Skeletal muscle satellite cell (primary cell): ENCODE measurements around the gene ADAMTS19.

Experiments
- H3K27me3 ChIP-seq: 2 replicates; pipeline ENCODE4 v1.7.0; 2013; ENCODE audit warnings: low read length; ENCODE audit not compliant: control insufficient read depth, insufficient read depth
- H3K36me3 ChIP-seq: 2 replicates; pipeline ENCODE4 v1.7.0; 2013; ENCODE audit warnings: mild to moderate bottlenecking, control low read depth, low read length; ENCODE audit not compliant: insufficient read depth
- H3K4me1 ChIP-seq: 2 replicates; pipeline ENCODE4 v1.7.0; 2013; ENCODE audit warnings: low read length; ENCODE audit not compliant: control insufficient read depth, insufficient read depth
- H3K4me2 ChIP-seq: 2 replicates; pipeline ENCODE4 v1.7.0; 2013; ENCODE audit warnings: mild to moderate bottlenecking, low read length
- H3K4me3 ChIP-seq: 2 replicates; pipeline ENCODE4 v1.7.0; 2013; ENCODE audit warnings: low read length
- H3K9ac ChIP-seq: 2 replicates; pipeline ENCODE4 v1.7.0; 2013; ENCODE audit warnings: mild to moderate bottlenecking, low read depth, low read length, moderate library complexity
- H3K9me3 ChIP-seq: replicated peaks from 2 replicates; pipeline ENCODE4 v1.7.0; 2013; ENCODE audit warnings: mild to moderate bottlenecking, control low read depth, low read length

The ADAMTS19 gene

GRCh38 chr5:129476751-129477150, 16.7 kb downstream of the ADAMTS19 start:
- Histone ChIP-seq H3K9ac (no peak overlapping the region), H3K9me3 (no peaks in the 10 kb centered on the region), H3K36me3 (no peaks in the 10 kb centered on the region), H3K27me3 (no peaks in the 10 kb centered on the region), H3K4me3 (no peak overlapping the region), H3K4me1 (no peaks in the 10 kb centered on the region), H3K4me2 (no peak overlapping the region)

DNA sequence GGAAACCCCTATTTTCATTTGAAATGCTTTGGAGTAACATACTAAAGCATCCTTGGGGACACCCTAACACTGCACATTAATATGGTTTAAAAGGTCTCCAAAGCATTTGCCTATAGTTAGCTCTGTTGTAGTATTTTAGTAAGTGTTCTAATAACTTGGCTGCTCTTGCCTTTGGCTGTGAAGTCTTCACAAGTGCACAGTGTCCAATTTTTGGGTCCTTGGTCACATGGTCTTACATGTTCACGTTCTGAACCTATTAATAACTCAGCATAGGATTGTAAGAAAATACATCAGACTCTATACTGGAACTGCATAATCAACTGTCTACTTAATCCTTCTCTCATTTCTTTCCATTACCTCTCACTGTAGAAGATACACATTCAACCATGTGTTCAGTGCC, 17.4 kb downstream of the ADAMTS19 start:
- Histone ChIP-seq H3K4me3 (no peak overlapping the region), H3K9ac (no peak overlapping the region), H3K36me3 (no peaks in the 10 kb centered on the region), H3K27me3 (no peaks in the 10 kb centered on the region), H3K4me1 (no peaks in the 10 kb centered on the region), H3K9me3 (no peaks in the 10 kb centered on the region), H3K4me2 (no peak overlapping the region)

DNA sequence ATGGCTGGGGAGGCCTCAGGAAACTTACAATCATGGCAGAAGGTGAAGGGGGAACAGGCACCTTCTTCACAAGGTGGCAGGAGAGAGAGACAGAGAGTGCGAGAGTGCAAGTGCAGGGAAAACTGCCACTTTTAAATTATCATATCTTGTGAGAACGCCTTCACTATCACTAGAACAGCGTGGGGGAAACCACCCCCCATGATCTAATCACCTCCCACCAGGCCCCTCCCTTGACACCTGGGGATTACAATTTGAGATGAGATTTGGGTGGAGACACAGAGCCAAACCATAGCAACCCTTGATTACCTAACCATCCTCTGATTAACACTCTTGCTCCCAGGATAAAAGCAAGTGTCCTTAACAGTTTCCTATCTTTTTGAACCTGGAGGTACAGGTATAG, 21.1 kb downstream of the ADAMTS19 start:
- Histone ChIP-seq H3K4me3 (no peak overlapping the region), H3K4me1 (no peaks in the 10 kb centered on the region), H3K9me3 (no peaks in the 10 kb centered on the region), H3K36me3 (no peaks in the 10 kb centered on the region), H3K27me3 (no peaks in the 10 kb centered on the region), H3K4me2 (no peak overlapping the region), H3K9ac (no peak overlapping the region)

DNA sequence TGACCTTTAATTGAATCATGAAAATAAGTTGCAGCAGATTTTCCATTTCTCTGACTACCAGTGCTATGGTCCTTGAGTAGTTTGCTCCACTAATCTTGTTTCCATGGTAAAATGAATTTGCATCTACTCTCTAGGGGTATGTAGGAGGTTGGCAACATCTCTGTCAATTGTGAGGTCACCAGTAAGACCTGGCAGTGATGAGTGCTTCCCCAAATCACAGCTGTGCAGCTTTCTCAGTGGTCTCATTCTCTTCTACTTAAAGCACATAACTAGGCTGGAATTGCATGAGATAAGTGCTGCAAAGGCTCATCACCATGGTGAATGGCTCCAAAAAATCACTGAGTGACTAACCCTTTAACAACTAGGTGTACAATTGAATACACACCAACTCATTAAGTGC, 36.3 kb downstream of the ADAMTS19 start:
- Histone ChIP-seq H3K9ac (no peak overlapping the region), H3K9me3 (no peaks in the 10 kb centered on the region), H3K4me1 (peaks cover 8% of the 10 kb centered on the region), H3K4me2 (no peak overlapping the region), H3K27me3 (no peaks in the 10 kb centered on the region), H3K4me3 (no peak overlapping the region), H3K36me3 (no peaks in the 10 kb centered on the region)

- H3K9me3 ChIP-seq: no peaks in the 10 kb centered on the region
- H3K27me3 ChIP-seq: no peaks in the 10 kb centered on the region
- no peaks in the 10 kb centered on the region for H3K36me3 ChIP-seq
- H3K4me1 ChIP-seq: peaks cover 8% of the 10 kb centered on the region
- no peak overlapping the region for H3K4me2 ChIP-seq
- no peak overlapping the region for H3K4me3 ChIP-seq
- no peak overlapping the region for H3K9ac ChIP-seq
Observed at GRCh38 chr5:129496864-129497595, 36.9 kb downstream of the ADAMTS19 start.

DNA sequence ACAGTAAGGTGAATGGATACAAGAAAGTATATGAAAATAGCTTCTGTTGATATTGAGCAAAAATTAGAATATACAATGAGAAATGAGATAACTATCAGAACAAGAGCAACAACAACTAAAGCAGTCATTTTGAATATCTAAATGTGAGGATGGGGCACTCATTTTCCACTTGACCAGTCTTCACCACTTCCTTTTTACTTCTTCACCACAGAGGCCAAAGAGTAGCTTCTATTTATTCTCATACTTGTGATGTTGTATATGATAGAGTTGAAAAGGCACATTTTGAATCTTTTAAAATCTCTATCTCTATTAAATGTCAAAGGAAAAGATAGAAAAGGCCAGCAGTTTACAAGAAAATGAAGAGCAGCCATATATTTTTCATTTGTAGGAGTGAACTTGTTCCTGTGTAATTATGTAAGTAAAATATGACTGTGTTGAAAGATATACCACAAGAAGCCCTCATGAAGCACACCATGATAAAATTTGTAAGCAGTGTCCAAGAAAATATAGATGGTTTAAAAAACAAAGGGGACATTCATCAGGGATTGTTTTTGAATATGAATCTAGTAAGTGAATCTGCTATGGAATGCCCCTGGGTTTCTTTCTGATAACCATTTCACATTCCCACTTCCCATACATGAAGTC, 39.2 kb downstream of the ADAMTS19 start:
- H3K27me3 ChIP-seq: no peaks in the 10 kb centered on the region
- H3K4me1 ChIP-seq: peaks cover 8% of the 10 kb centered on the region
- no peak overlapping the region for H3K9ac ChIP-seq
- H3K4me2 ChIP-seq: no peak overlapping the region
- no peaks in the 10 kb centered on the region for H3K36me3 ChIP-seq
- H3K4me3 ChIP-seq: no peak overlapping the region
- H3K9me3 ChIP-seq: no peaks in the 10 kb centered on the region

DNA sequence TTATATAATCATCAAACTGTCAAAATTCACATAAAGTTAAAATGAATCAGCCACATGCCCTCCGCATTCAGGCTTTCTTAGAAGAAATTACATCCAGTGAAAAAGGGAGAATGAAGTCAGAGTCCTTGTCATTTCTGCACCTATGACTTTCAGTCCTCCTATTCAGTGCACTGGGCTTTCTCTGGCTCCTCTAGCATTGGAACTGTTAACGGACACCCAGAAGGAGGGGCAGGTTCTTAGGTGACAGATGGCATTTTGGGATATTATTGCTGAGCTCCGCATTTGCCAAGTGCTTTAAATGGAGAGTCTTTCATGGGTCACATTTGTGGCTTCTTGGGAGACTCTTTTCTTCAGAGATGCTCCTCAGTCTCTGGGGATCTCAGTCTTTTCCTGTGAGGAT, 40.0 kb downstream of the ADAMTS19 start:
- Histone ChIP-seq H3K4me1 (peaks cover 6% of the 10 kb centered on the region), H3K36me3 (no peaks in the 10 kb centered on the region), H3K4me3 (no peak overlapping the region), H3K27me3 (no peaks in the 10 kb centered on the region), H3K9me3 (no peaks in the 10 kb centered on the region), H3K9ac (no peak overlapping the region), H3K4me2 (no peak overlapping the region)

GRCh38 chr5:129506086-129506485, 46.0 kb downstream of the ADAMTS19 start:
- Histone ChIP-seq H3K9ac (no peak overlapping the region), H3K9me3 (no peaks in the 10 kb centered on the region)

DNA sequence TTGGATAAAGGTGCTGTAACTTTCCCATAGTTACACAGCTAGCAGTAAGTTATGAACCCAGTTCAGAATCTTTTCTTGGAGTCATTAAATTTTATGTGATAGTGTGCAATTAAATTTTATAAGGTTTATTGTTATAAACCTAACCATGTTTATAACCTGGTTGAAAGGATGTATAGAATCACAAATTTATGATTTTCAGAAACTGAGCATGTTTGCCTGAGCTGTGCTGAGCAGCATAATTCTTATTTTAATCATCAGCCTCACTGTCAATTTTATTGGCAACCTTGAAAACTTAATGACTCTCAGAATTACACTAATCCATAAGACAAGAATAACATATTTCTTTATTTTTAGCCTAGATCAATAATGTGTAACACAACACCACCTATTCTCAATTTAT, 46.9 kb downstream of the ADAMTS19 start:
- Histone ChIP-seq H3K4me1 (peaks cover 35% of the 10 kb centered on the region), H3K27me3 (no peaks in the 10 kb centered on the region), H3K4me3 (no peak overlapping the region), H3K4me2 (no peak overlapping the region), H3K9me3 (no peaks in the 10 kb centered on the region), H3K36me3 (no peaks in the 10 kb centered on the region), H3K9ac (no peak overlapping the region)

More at GRCh38 chr5:129506086-129506485, 46.0 kb downstream of the ADAMTS19 start:
- Histone ChIP-seq H3K4me1 (peaks cover 29% of the 10 kb centered on the region), H3K27me3 (no peaks in the 10 kb centered on the region), H3K4me3 (no peak overlapping the region), H3K4me2 (peak overlapping the region; percentile 37), H3K36me3 (no peaks in the 10 kb centered on the region)

- Histone ChIP-seq H3K4me1 (peaks cover 35% of the 10 kb centered on the region), H3K36me3 (no peaks in the 10 kb centered on the region), H3K9me3 (no peaks in the 10 kb centered on the region), H3K4me3 (no peak overlapping the region), H3K9ac (no peak overlapping the region), H3K27me3 (no peaks in the 10 kb centered on the region), H3K4me2 (no peak overlapping the region)
Observed at GRCh38 chr5:129507527-129507926, 47.4 kb downstream of the ADAMTS19 start.

DNA sequence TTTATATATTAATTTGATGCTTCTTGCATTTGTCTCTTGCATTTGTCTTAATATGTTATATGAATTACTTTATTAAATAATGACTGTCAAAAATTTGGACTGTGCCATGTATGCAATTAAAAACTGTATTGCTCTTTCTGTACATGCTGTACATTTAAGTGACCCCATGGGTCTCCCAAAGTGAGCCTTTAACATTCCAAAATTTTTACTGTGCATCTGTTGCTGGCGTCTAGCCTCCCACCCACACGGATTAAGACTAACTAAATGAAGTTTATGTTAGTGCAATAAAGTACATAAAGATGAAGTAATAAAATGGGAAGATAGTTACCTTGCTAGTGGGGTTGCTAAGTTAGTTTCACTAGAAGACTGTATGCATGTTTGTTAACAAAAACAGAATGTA, 48.5 kb downstream of the ADAMTS19 start:
- Histone ChIP-seq H3K36me3 (no peaks in the 10 kb centered on the region), H3K4me3 (no peak overlapping the region), H3K4me1 (peaks cover 35% of the 10 kb centered on the region), H3K4me2 (no peak overlapping the region), H3K9ac (no peak overlapping the region), H3K9me3 (no peaks in the 10 kb centered on the region), H3K27me3 (no peaks in the 10 kb centered on the region)
